GM19397 (cell line): ENCODE data around the gene RAD9A.

Experiments
- ATAC-seq: cut with Tn5 transposase; IDR thresholded peaks from one replicate; pipeline ENCODE4 v1.9.1; 2021; ENCODE audit warnings: mild to moderate bottlenecking, moderate library complexity; ENCODE audit not compliant: unreplicated experiment

The RAD9A gene

DNA sequence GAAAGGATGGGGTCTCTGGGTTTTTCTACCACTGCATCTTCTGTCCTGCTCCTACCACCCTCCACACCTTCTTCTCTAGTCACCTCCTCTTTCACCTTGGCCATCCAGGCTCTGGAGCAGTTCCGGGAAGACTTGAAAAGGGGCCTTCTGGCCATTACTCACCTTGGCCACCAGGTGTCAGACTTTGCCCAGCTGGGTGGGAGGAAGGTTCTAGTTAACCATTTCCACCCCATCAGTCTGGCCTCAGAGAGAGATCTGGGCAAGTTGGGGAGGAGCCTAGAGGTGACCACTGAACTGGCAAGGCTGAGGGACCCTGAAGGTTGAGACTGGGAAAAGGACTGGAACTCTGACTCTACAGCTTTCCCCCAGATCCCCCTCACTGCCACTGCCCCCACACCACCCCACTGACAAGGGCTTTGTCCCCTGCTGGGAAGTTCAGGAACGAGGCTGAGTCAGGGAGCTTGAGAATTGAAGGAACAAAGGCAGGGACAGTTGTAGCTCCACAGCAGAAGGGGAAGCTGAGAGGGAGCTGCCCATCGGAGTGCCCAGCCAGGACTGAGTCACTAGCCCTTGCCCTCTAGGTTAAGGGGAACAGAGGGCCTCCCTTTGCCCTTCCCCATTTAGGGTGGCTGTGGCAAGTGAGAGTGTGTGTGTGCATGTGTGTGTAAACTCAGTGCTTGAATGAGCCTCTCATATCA lies 34.8 kb upstream of the RAD9A start:
- no peak for ATAC-seq

DNA sequence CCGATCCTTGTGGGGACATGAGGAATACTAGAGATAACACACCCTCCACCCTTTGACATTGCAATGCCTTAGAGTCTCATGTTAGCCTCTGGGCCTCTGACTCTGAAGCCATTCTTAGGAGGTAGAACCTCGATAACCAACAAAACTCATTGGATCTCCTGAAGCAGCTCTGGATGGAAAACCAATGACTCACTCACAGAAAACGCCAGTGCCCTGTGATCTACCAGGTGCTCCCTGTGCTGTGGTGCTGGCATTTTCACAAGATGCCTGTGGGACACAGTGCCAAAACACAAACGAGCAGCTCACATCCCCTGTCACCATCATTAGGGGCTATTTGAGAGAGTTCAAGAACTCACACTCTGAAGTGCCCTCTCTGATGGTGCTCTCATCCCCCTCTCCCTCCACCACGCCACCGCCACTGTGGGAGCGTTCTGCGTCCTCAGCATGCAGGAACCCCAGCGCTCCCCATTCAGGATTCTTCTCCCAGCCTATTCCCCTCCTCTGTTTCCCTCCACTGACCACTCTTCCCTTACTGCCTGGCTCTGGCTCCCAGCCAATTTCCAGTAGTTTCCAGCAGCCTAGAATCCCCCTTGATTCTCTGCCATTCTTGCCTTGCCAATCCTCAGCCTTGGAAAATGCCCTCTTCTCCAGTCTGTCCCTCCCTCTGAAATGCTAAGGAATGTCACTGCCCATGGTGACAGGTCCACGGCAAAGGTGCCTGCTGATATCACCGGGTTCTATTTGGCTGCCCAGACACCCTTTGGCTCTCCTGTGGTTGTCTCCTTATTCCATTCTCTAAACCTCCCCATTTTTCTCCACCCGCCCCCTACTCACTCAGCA lies 33.7 kb upstream of the RAD9A start:
- ATAC-seq, result no peak

DNA sequence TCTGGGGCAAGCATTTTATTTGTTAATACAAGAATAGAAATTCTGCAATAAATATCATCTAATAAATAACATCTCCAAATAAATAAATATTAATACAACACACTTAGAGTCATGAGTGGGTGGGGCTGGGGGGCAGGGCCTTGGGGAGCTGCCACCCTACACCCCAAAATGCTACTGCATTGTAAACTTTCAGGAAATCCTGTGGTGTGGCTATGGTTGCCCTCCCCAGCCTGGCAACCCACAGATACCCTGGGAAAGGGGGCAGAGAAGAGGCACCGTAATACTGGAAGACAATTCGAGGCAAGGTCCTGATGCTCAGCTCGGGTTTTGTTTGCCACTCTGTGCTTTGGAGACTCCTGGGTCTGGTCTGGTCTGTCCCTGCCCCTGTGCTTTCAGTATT lies 27.6 kb upstream of the RAD9A start:
- ATAC-seq, result no peak

DNA sequence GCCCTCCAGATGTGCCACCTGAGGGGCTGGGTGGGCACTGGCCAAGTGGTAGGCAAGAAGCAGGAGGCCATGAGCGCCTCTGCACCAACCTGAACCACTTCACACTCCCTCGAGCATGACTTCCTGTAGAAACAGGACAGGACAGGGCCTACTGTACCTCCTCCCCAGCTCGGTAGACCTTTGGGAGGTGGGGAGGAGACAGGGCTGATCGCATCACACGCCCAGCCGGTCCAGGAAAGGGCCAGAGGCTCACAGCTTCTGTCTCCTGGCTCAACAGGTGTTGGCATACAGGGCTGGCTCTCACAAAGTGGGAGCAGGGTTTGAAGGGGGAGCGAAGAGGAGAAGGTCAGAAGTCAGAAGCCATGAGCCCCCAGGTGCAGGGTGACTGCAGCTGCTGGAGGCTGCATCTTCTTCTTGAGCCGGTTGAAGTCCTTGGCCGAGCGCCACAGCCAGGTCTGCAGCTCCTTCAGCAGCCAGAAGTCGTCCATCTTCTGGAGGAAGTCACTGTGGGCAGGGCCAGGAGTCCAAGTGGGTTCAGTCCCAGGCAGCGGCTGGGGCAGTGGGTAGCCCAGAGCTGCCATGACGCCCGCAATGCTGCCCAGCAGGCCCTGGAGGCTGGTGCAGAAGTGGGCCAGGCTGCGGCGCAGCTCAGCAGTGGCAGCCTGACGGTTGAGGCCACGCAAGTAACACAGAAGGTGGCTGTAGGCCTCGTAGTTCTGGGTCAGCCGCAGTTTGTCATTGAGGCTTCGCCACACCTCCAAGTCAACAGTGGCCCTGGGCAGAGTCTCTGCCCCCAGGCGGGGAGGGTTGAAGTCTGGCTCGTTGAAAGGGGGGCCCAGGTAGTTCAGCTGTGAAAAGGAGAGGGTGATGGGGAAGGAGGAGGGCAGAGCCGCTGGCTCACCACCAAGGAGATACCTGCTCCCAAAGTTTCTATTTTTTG lies 26.7 kb upstream of the RAD9A start:
- ATAC-seq, result no peak

- no peak for ATAC-seq
Observed at GRCh38 chr11:67365736-67366444, 25.9 kb upstream of the RAD9A start.

- no peak for ATAC-seq
Observed at GRCh38 chr11:67366546-67366945, 25.2 kb upstream of the RAD9A start.

DNA sequence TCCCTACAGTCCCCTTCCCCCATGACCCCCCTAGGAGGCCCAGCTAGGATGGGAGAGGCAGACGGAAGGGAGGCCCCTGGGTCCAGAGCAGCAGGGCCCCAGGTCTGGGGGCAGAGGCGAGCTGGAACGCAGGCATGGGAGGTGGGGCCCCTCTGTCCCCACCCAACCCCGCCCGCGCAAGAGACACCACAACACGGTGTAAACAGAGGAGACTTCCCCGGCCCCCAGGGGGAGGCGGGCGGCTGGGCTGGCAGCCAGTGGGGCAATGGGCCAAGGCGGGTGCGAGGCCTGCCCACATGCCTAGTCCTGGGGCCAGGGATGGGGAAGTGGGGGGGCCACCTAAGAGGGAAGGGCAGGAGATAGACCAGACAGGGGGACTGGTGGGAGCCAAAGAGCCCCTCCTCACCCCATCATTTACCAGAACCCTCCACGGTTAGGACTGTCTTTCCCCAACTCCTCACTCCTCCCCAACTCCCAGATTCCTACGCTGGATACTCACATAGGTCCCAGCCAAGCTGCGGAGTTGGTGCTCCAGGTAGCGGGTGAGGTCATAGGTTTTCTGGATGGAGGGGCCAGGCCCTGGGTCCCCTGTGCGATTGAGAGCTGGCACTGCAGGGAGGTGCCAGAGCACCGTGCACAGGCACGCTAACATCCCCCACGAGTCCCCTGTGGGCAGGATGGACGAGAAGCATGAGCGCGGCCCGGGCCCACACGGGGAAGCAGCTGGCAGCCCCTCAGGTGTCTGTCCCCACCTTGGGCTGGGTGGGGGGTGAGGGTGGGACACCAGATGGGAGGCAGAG lies 24.6 kb upstream of the RAD9A start:
- no peak for ATAC-seq

DNA sequence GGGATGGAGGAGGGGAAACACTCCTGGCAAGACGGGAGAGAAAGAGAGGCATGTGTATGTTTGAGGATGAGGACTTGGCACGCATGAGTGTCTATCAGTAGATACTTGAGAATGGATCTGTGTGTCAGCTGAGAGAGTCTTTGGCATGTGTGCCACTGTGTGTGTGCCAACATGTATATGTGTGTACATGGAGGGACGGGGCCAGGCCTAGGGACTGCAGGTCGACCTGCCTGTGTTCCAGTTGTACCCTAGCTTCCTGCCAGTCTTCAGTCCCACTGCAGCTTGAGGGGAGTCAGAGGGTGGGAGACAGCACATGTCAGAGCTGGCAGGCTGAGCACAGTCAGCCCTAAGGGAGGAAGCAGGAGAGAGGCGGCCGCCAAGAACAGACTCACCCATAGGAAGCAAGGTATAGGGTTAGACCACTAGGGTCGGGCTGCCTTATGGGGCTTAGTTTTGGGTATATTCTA lies 24.0 kb upstream of the RAD9A start:
- ATAC-seq, result no peak

GRCh38 chr11:67368621-67369020 lies 23.2 kb upstream of the RAD9A start:
- ATAC-seq, result no peak

- no peak for ATAC-seq
Observed at GRCh38 chr11:67369275-67369674, 22.5 kb upstream of the RAD9A start.

DNA sequence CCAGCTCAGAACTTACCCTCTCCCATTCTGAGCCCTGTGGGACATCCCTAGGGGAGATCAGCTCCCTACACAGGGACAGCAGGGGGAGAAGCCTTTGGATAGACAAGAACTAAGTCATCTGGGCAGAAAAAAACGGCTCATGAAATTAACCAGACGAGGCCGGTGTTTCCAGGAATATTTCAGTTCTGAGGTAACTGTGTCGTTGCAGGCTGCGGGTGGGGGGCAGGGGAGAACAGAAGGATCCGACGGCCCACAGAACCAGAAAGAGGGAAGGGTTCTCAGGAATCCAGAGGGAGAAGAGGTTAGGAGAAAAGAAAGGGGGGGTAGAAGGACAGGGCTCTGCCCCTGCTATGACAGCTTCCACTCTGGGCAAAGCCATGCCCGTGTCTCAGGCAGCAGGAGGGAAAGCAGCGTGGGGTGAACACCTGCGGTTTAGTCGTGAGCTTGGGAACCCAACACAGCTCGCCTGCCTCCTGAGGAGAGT lies 21.9 kb upstream of the RAD9A start:
- ATAC-seq, result no peak

DNA sequence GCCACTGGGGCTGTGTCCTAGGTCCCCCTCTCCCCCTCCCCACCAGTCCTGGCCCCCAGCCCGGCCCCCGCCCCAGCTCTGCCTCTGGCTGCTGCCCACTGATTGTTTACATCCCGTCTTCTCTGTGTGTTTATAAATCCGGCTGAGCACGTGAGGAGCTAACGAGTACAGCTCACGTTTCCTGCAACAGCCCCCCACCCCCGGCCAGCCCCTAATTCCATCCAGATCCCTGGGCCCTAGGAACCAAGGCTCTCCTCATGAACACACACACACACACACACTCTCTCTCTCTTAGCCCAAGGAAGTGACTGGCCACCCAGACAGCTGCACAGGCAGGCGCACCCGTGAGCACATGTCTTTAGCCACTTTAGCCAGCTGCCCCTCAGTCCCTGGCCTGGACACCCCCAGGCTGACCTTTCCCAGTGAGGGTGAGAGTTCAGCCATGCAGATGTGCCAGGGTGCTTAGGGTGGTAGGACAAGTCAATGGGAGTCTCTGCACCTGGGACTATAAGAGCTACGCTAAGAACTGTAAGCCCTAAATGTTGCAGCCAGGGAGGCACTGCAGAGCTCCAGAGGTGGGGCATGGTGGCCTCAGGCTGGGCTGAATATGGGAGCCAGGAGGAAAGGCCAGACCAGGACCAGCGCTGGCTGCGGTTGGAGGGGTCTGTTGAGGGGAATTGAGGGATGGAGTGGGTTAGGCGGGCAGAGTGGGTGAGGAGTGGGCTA lies 21.3 kb upstream of the RAD9A start:
- no peak for ATAC-seq

- no peak for ATAC-seq
Observed at GRCh38 chr11:67371189-67371910, 20.4 kb upstream of the RAD9A start.

- ATAC-seq, result no peak
Observed at GRCh38 chr11:67371911-67372320, 19.9 kb upstream of the RAD9A start.

GRCh38 chr11:67372321-67372992 lies 19.3 kb upstream of the RAD9A start:
- ATAC-seq, result no peak

DNA sequence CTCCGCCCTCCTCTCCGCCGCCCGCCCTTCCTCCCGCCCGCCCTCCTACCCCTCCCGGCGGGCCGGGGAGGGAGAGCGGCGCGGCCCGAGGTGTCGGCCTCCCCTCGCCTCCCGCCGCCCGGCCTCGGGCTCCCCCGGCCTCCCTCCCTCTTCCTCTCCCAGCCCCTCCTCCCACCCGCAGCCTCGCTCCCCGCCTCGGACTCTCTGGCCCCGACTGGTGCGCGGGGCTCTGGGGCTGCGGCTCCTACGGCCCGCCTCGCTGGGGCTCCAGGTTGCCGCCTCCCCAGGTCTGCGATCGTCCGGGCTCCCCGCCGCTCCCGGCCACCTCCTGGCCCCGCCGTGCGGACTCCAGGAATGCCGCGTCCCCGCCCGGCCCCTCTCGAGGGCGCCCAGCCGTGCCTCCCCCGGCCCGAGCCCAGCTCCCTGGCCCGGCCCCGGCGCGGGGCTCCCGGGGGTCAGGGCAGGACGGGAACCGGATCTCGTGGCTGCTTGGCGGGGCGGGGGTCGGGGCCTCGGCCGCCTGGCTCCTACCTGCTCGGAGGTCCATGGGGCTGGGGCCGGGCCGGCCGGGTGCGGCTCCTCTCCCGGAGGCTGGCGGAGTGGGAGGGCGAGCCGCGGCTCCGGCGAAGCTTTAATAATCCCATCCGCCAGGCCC lies 18.7 kb upstream of the RAD9A start, which contains the start of gene CLCF1:
CLCF1 (minus strand) TSS at position 606 of the 655 bp plus-strand sequence; CDS start at position 547, 59 bp downstream.
- ATAC-seq, result no peak
